G401 (cell line): ENCODE results near the gene AHI1. TPM values are rescaled to one million over a fixed set of nuclear protein-coding genes. Genes with fewer than 3 reads are reported as not detected.
"Not testable (repeated sequence)": the region's sequence is repeated elsewhere in the genome, so short reads cannot be mapped to it uniquely, and the experiment has no call there.

ENCODE experiments used
- DNase-seq: peaks from one replicate; pipeline ENCODE4 v3.0.0-alpha.2; 2015; ENCODE audit warnings: low spot score
- in situ Hi-C: cut with HindIII; loops from 2 replicates; pipeline ENCODE4 v1.10.0; 2016; ENCODE audit warnings: low sequenced_read_pairs, mixed read lengths
- total RNA-seq: library from RNA; depleted of rRNA; stranded (reverse); fragments of >200 nt; shearing (Covaris generic); gene quantifications from 2 replicates; pipeline ENCODE4 v1.2.3, GENCODE V29; 2014

Gene AHI1
- total RNA-seq, 1 experiment from 2014 or later = 9.9 TPM

DNA sequence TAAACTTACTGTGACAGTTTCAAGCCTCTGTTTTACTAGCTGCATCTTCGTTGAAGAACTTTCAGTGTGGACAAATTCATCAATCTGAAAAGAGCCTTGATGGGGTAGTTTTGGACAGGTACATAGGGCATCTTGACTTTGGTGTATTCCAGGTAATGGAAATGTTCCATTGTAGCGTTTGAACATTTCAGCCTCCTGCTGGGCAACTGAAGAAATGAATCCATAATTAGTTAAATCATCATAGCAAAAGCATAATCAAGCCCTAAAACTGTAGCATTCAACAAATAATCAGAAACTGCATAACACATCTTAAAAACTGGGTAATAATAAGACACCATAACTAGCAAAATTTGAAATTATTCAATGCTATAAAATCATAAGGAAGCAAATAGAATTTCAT lies 86.2 kb downstream of the AHI1 start:
- in situ Hi-C loops = no loop called here
- no peak for DNase-seq

DNA sequence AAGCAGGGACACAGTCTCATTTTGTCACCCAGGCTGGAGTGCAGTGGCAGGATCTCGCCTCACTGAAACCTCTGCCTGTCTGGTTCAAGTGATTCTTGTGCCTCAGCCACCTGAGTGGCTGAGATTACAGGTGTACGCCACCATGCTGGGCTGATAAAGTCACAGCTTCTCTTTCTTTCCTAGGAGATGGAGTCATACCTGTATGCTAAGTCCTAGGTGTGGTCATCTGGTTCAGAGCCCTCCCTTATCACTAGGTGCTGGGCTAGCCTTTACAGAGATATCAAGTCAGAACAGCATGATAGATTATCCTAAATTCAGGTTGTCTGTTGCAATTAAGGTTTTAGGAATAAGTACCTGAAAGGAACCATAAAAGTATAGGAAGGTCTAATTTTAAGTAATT lies 86.7 kb downstream of the AHI1 start:
- DNase-seq = no peak
- in situ Hi-C loops = no loop called here

DNA sequence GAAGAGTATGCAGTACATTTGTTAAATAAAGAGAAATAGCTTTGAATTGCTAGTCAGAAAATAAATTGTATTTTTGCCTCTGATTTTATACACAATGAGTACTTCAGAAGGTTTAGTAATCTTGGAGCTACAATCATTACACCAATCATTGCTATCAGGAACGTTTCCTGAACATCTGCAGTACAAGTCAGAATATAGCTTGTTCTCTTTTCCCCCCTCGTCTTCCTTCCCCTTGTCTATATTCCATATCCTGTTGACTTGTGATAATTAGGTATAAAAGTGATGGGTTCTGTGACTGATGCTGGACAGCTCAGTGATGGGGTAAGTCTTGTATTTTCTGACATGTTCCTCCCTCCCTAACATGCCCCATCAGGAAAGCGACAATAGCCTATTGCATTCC lies 94.0 kb downstream of the AHI1 start:
- no peak for DNase-seq
- in situ Hi-C loops = no loop called here

DNA sequence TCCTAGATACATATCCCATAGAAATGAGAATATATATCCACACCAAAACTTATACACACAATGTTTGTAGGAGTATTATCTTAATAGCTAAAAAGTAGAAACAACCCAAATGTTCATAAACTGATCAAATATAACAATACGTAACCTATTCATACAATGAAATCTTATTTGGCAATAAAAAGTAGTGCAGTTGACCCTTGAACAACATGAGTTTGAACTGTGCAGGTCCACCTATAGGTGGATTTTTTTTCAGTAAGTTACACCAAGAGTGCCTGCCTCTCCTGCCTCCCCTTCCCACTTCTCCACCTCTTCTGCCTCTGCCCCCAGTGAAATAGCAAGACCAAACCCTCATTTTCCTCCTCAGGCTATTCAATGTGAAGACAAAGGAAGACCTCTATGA lies 95.2 kb downstream of the AHI1 start:
- DNase-seq = no peak
- in situ Hi-C loops = no loop called here

DNA sequence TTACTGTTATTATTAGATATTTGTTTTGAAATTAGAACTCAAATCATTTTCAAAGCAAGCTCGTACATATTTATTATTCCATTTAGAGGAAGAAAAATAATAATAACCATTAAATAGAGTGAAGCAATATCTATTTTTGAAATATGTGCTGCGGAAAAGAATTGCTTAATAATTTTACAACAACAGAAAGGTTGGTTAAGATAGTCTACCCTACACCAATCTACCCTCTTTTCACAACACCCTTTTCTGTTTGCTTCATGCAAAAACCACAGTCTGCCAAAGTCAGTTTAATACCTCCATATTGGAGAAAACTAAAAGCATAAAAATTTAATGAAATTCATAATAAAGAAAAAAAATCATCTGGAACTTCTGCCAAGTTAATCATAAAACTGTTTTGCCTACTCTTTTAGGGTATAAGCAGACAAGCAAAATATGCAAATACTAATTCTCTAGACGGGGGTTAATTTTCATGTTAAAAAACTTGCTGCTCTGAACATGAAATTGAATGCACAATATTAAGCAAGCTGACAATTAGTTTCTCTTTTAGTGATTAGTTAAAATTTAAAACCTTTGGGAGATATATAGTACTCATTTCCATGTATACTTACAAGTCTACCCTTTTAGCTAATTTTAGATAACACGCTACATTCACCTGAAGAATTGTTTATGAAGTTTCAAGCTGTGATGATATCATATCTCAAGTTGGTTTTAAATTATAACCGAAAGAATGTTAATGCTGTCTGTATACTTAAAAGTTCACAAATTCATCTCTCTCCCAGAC lies 100.2 kb downstream of the AHI1 start:
- in situ Hi-C loops = no loop called here

DNA sequence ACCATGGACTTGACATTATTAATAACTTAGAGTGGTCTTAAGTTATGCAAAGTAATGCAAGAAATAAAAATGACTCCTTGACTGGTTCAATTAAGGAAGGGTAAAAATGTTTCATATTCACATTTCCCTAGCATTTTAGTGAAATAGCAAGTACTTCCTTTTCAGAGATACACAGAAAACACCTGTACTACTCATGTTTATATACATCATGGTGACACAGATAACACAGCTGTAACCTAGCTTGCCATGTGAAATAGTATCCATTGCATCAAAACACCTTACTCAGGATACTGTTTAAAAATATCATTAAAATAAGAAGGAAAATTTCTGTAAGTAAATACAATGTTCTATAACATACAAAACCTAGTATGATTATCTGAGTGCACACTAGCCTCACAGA lies 102.4 kb downstream of the AHI1 start:
- DNase-seq = no peak
- in situ Hi-C loops = no loop called here

More for the DNA sequence above, 100.2 kb downstream of the AHI1 start:
- no peak for DNase-seq

DNA sequence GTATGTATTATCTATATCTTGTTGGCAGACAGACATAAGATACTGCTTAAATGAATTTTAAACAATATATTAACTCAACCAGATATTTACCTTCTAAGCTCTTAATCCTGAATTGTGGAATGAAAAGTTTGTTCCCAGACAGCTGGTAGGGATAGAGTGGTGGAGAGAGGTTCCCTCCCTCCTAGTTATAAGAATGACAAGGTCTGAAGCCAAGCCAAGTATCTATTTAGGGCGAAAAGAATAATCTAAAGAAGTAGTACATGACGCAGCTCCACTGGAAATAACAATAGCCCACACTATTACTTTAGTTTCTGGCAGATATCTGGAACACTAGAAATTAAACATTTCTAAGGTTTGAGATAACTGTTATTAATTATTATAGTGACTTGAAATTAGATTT lies 104.3 kb downstream of the AHI1 start:
- DNase-seq = no peak
- in situ Hi-C loops = no loop called here

DNA sequence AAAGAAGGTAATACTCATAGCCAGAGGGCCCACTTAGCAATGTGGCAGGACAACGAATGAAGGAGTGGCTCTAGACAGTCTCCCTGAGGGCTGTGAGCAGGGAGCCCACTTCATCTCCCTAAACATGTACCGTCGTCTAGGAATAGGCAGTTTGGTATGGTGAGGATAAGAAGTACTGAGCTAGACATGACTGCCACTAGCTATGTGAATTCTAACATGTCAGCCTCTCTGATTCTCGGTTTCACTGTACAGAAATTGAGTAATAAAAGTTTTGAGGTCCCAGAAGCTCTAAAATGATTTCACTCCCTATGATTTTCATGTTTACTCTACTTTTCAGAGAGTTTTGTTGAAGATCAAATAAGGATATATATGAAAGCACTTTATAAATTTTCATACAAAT lies 107.1 kb downstream of the AHI1 start:
- no peak for DNase-seq
- in situ Hi-C loops = no loop called here

DNA sequence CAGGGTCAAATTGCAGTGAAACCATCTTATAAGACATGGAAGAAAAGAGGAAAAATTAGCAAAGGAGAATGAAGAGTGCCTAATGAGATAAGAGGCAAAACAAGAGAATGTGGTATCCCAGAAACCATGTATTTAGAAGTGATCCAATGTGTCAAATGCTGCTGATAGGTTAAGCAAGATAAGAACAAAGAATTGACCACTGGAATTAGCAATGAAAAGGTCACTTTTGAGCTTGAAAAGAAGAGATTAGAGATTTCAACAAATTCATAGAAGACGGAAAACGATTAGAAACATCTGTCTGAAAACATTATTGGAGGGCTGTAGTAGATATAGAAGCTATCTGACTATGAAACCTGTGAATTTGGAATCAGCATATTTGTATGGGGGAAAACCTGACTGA lies 112.2 kb downstream of the AHI1 start:
- DNase-seq = no peak
- in situ Hi-C loops = no loop called here

DNA sequence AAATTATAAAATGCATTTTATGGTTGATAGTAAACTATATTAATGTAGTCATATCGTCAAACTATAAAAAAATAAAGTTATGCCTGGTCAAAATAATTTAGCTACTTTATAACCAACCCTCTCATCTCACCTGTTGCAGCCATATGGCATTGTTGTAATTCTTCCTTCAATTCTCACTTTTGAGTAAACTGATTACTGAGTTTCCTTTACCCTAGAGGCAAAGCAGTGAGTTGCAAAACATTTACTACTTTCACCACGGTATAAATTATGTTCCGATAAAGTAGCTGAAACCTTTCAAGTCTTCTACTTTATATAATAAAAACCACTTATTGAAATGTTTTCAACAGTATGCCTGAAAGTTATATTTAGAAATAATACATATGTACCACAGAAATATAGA lies 113.8 kb downstream of the AHI1 start:
- no peak for DNase-seq
- in situ Hi-C loops = no loop called here

DNA sequence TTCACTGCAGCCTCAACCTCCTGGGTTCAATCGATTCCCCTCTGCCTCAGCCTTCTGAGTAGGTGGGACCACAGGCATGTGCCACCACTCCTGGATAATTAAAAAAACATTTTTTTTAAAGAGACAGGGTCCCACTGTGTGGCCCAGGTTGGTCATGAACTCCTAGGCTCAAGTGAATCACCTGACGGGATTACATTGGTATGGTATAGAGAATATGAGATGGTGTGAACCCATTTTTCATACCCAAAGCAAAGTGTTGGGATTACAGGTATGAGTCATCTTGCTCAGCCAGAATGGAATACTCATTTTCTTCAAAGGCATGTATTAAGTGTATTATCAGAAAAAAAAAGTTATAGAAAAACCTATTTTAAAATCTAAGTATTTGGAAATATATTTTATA lies 114.2 kb downstream of the AHI1 start:
- in situ Hi-C loops = no loop called here
- no peak for DNase-seq

DNA sequence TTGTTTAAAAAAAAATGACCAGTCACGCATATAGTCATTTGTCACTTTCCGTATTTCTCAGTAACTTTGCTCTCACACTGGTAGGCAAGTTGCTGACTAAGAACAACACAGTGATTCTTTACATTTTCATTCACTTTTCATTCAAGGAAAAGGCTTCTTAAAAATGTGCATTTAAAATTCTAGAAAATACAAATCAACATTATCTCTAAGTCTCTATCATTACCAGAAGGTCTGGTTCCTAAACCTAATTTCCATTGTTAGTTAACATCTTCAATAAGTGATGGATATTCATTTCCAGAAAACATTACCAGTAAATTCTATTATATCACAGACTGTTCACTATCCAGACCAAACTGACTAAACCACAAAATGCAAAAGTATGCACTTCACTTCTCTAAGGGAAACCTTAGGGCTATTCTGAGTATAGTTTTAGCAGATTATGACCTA lies 115.3 kb downstream of the AHI1 start:
- in situ Hi-C loops = no loop called here
- no peak for DNase-seq

DNA sequence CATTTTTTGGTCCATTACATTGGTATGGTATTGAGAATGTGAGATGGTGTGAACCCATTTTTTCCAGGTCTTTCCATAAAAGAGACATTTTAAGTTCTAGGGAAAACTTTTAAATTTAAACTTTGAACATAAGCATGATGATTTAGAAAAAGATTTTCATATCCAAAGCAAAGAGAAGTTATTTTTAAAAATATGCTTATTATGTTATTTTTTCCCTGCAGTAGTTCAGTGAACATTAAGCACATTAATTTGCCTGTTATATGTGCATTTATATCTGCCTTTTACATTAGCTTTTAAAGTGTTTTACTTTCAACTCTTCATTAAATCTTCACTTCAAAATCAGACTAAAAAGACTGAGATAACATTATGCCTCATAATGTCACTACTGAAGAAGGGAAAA lies 116.7 kb downstream of the AHI1 start:
- no peak for DNase-seq
- in situ Hi-C loops = no loop called here

DNA sequence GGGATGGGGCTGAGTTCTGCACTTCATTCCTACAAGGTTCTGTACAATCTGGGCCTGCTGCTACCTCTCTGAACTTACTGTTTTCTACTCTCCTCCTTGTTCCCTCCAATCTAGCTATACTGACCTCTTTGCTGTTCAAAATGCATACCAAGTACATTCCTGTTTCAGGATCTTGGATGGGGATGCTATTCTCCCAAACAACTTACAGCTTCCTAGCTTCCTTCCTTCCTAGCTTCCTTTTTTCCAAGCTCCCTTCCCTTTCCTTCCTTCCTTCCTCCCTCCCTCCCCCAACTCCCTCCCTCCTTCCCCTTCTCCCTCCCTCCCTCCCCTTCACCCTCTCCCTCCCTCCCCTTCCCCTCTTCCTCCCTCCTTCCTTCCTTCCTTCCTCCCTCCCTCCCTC lies 117.9 kb downstream of the AHI1 start:
- DNase-seq = no peak
- in situ Hi-C loops = no loop called here

DNA sequence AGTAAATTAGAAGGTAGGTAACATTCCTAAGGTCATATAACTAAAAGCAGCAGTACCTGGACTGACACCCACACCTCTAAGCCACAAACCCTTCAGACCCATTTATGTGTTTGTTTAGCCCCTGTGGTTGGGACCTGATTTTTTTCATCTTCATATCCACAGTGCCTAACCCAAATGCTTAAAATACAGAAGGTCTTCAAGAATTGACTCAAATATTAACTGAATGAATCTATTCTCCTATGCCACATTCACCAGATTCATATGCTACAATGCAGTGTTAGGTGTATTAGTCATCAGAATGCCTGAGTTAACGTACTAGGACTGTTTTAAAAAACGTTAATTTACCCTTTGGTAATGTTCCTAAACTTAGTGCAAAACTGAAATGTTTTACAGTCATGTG lies 124.8 kb downstream of the AHI1 start:
- DNase-seq = no peak
- in situ Hi-C loops = no loop called here

DNA sequence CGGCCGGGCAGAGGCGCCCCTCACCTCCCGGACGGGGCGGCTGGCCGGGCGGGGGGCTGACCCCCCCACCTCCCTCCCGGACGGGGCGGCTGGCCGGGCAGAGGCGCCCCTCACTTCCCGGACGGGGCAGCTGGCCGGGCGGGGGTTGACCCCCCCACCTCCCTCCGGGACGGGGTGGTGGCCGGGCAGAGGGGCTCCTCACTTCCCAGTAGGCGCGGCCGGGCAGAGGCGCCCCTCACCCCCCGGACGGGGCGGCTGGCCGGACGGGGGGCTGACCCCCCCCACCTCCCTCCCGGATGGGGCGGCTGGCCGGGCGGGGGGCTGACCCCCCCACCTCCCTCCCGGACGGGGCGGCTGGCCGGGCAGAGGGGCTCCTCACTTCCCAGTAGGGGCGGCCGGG lies 133.9 kb downstream of the AHI1 start:
- in situ Hi-C loops, DNase-seq: not testable (repeated sequence)

DNA sequence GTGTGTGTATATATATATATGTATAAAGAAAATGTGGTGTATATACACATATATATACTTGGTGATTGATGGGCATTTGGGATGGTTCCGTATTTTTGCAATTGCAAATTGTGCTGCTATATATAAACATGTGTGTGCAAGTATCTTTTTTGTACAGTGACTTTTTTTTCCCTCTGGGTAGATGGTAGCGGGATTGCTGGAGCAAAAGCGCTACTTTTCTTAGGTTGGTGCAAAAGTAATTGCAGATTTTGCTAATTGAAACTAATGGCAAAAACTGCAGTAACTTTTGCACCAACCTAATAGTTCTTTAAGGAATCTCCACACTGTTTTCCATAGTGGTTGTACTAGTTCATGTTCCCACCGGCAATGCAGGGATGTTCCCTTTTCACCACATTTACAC lies 135.4 kb downstream of the AHI1 start:
- in situ Hi-C loops = no loop called here
- DNase-seq = no peak

DNA sequence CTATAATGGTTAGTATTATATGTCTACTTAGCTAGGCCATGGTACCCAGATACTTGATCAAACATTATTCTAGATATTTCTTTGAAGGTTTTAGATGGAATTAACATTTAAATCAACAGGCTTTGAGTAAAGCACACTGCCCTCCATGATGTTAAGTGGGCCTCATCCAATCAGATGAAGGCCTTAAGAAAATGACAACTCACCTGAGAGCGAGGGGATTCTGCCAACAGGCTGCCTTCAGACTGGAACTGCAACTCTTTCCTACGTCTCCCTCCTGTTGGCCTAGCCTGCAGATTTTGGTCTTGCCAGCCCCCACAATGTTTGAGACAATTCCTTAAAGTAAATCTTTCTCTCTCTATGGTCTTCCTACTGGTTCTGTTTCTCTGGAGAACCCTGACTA lies 137.3 kb downstream of the AHI1 start:
- DNase-seq = no peak
- in situ Hi-C loops = no loop called here

DNA sequence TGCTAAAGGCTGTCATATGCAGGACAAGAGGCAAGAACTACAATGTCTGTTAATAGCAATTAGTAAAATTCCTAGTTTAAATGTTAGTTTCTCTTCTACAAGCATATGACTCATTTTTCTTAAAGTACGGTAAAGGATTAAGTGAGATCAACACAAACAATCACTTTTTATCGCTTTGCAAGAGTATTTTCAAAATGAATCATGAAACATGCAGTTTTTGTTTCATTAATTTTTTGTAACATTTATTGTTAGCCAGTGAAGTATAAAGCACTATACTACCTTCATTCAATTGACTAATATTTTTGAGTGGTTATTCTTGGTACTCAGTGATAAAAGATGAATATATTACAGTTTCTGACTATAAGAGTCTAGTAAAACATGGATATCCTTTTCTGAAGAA lies 138.6 kb downstream of the AHI1 start:
- DNase-seq = no peak
- in situ Hi-C loops = no loop called here

DNA sequence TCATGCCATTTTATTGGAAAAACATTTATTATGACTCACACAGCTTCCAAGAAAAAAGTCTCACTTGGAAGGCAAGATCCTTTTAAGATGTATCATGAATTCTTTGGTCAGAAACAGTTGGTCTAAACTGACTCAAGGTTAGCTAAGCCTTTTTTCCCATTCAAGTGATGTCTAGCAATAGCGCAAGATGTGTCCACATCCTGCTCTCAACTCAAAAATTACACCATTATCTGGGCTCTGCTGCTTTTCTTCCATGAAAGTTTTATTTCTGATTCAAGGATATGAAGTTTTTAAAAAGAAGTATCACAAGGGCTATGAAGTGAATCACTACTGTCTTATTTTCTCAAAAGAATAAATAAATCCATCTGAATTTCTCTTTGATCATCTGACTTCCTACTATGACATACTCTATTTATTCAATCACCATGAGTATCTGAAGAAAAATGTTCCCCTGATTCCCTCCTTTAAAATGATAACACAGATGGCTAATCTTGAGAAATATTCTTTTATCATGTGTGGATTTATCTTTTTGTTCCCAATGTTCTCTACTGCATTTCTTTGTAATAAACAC lies 139.2 kb downstream of the AHI1 start:
- in situ Hi-C loops = no loop called here

DNA sequence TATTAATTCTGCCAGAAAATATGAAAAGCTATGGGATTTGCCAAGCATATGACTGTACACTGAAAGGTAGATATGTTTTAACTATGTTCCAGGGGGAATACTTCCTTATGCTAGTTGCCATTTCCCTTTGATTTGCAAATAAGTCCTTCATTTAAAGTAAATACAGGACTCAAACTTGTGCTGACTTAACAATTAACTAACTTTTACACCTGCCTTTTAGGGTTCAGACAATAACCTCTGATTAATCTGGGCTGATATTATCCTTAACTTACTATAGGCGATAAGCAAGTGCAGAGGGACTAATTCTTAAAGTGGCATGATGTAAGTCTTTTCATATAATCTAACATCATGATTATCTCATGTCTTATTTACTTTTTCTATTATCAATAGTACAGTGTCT lies 143.1 kb downstream of the AHI1 start:
- DNase-seq = no peak
- in situ Hi-C loops = no loop called here

More for the DNA sequence above, 139.2 kb downstream of the AHI1 start:
- no peak for DNase-seq
